Naive B cell (primary cell): ENCODE measurements around the gene SLC35F3. TPM values are rescaled to one million over a fixed set of nuclear protein-coding genes. Genes with fewer than 3 reads are reported as not detected.
"Not testable (repeated sequence)": the region's sequence is repeated elsewhere in the genome, so short reads cannot be mapped to it uniquely, and the experiment has no call there.

Experiments used
- ATAC-seq, 2 donors: fragments of 150-1000 bp; cut with Tn5 transposase; 2 replicates each; pipeline ENCODE4 v1.10.0; 2021; ENCODE audit warnings: low read depth in 2 of 2, mild to moderate bottlenecking in 2 of 2, moderate library complexity in 2 of 2
- DNase-seq: peaks from one replicate; pipeline ENCODE4 v3.0.0; 2022
- H3K27ac Mint-ChIP-seq, 6 donors: one replicate each; pipeline ENCODE4 v1.8.0; 2020 to 2022; ENCODE audit warnings: mild to moderate bottlenecking in 6 of 6, mixed read lengths in 6 of 6, moderate library complexity in 5 of 6, inconsistent platforms in 2 of 6
- H3K27me3 Mint-ChIP-seq, 3 donors: one replicate each; pipeline ENCODE4 v1.8.0; 2021 to 2022; ENCODE audit warnings: mixed read lengths in 3 of 3, mild to moderate bottlenecking in 1 of 3
- H3K36me3 Mint-ChIP-seq, 2 donors: one replicate each; pipeline ENCODE4 v1.8.0; 2020 to 2022; ENCODE audit warnings: mixed read lengths in 2 of 2, inconsistent platforms in 1 of 2, mild to moderate bottlenecking in 1 of 2
- H3K4me1 Mint-ChIP-seq, 3 donors: one replicate each; pipeline ENCODE4 v1.8.0; 2020 to 2022; ENCODE audit warnings: mixed read lengths in 3 of 3, inconsistent platforms in 1 of 3, mild to moderate bottlenecking in 1 of 3, moderate library complexity in 1 of 3
- H3K4me3 Mint-ChIP-seq, 8 donors: one replicate each; pipeline ENCODE4 v1.8.0; 2020 to 2022; ENCODE audit warnings: mild to moderate bottlenecking in 8 of 8, mixed read lengths in 8 of 8, moderate library complexity in 8 of 8, inconsistent platforms in 2 of 8
- H3K9me3 Mint-ChIP-seq, 7 donors: one replicate each; pipeline ENCODE4 v1.8.0; 2020 to 2022; ENCODE audit warnings: mixed read lengths in 7 of 7, mild to moderate bottlenecking in 5 of 7, inconsistent platforms in 2 of 7, moderate library complexity in 1 of 7
- polyA plus RNA-seq, 6 donors: library from polyadenylated mRNA; unstranded; fragments of 300-500 nt; fragmentation: Illumina TruSeq; gene quantifications; one replicate each; pipeline ENCODE4 v1.2.3, GENCODE V29; 2021; ENCODE audit warnings: low read depth in 6 of 6

The SLC35F3 gene
- polyA plus RNA-seq, 6 donors from 2014 or later = not detected

GRCh38 chr1:234135501-234135900 lies 231.0 kb downstream of the SLC35F3 start:
- Mint-ChIP-seq H3K36me3 (no peaks in the 10 kb centered on the region), H3K4me1 (no peaks in the 10 kb centered on the region), H3K27me3 (peaks cover 4 to 19% (median 12%) of the 10 kb centered on the region in 3 donors), H3K9me3 (no peaks in the 10 kb centered on the region), H3K27ac (no peak overlapping the region), H3K4me3 (no peak overlapping the region)
- no peak for ATAC-seq
- no peak for DNase-seq

- no peak overlapping the region for H3K4me3 Mint-ChIP-seq
- H3K4me1 Mint-ChIP-seq = no peaks in the 10 kb centered on the region
- no peaks in the 10 kb centered on the region for H3K9me3 Mint-ChIP-seq
- DNase-seq (no peak), ATAC-seq (no peak)
- H3K36me3 Mint-ChIP-seq = no peaks in the 10 kb centered on the region
- no peak overlapping the region for H3K27ac Mint-ChIP-seq
- peaks cover 4 to 19% (median 12%) of the 10 kb centered on the region in 3 donors for H3K27me3 Mint-ChIP-seq
Measured at GRCh38 chr1:234136073-234136472, 231.6 kb downstream of the SLC35F3 start.

- H3K27me3 Mint-ChIP-seq = peaks cover 5 to 20% (median 12%) of the 10 kb centered on the region in 3 donors
- DNase-seq (no peak), ATAC-seq (no peak)
- no peaks in the 10 kb centered on the region for H3K36me3 Mint-ChIP-seq
- H3K27ac Mint-ChIP-seq = no peak overlapping the region
- H3K9me3 Mint-ChIP-seq = peaks cover 0 to 3% (median 0%) of the 10 kb centered on the region in 7 donors
- no peaks in the 10 kb centered on the region for H3K4me1 Mint-ChIP-seq
- H3K4me3 Mint-ChIP-seq = no peak overlapping the region
Measured at GRCh38 chr1:234139966-234140365, 235.5 kb downstream of the SLC35F3 start.

GRCh38 chr1:234140388-234140787 lies 235.9 kb downstream of the SLC35F3 start:
- ATAC-seq (no peak), DNase-seq (no peak)
- no peak overlapping the region for H3K4me3 Mint-ChIP-seq
- peaks cover 0 to 3% (median 0%) of the 10 kb centered on the region in 7 donors for H3K9me3 Mint-ChIP-seq
- H3K4me1 Mint-ChIP-seq = no peaks in the 10 kb centered on the region
- no peaks in the 10 kb centered on the region for H3K36me3 Mint-ChIP-seq
- H3K27me3 Mint-ChIP-seq = peaks cover 5 to 20% (median 12%) of the 10 kb centered on the region in 3 donors
- H3K27ac Mint-ChIP-seq = no peak overlapping the region

GRCh38 chr1:234141006-234141405 lies 236.5 kb downstream of the SLC35F3 start:
- H3K36me3 Mint-ChIP-seq = no peaks in the 10 kb centered on the region
- no peaks in the 10 kb centered on the region for H3K4me1 Mint-ChIP-seq
- ATAC-seq (no peak), DNase-seq (no peak)
- peaks cover 5 to 20% (median 12%) of the 10 kb centered on the region in 3 donors for H3K27me3 Mint-ChIP-seq
- no peak overlapping the region for H3K27ac Mint-ChIP-seq
- peaks cover 0 to 5% (median 0%) of the 10 kb centered on the region in 7 donors for H3K9me3 Mint-ChIP-seq
- H3K4me3 Mint-ChIP-seq = no peak overlapping the region

- DNase-seq (no peak), ATAC-seq (no peak)
- peaks cover 0 to 8% of the 10 kb centered on the region in 2 donors for H3K36me3 Mint-ChIP-seq
- no peak overlapping the region for H3K27ac Mint-ChIP-seq
- H3K9me3 Mint-ChIP-seq = peaks cover 3 to 23% (median 10%) of the 10 kb centered on the region in 7 donors
- H3K4me3 Mint-ChIP-seq = no peak overlapping the region
- H3K4me1 Mint-ChIP-seq = no peaks in the 10 kb centered on the region
- H3K27me3 Mint-ChIP-seq = peaks cover 10 to 26% (median 11%) of the 10 kb centered on the region in 3 donors
Measured at GRCh38 chr1:234143681-234144080, 239.2 kb downstream of the SLC35F3 start.

GRCh38 chr1:234144901-234145300 lies 240.4 kb downstream of the SLC35F3 start:
- no peak for DNase-seq
- ATAC-seq = no peak
- no peaks in the 10 kb centered on the region for H3K4me1 Mint-ChIP-seq
- H3K4me3 Mint-ChIP-seq = no peak overlapping the region
- peaks cover 12 to 37% (median 22%) of the 10 kb centered on the region in 3 donors for H3K27me3 Mint-ChIP-seq
- no peak overlapping the region for H3K27ac Mint-ChIP-seq
- peaks cover 0 to 8% of the 10 kb centered on the region in 2 donors for H3K36me3 Mint-ChIP-seq
- H3K9me3 Mint-ChIP-seq = peaks cover 3 to 23% (median 12%) of the 10 kb centered on the region in 7 donors

- Mint-ChIP-seq H3K9me3 (peaks cover 0 to 23% (median 15%) of the 10 kb centered on the region in 7 donors), H3K4me3 (no peak overlapping the region), H3K27me3 (peaks cover 15 to 54% (median 36%) of the 10 kb centered on the region in 3 donors), H3K36me3 (peaks cover 0 to 8% of the 10 kb centered on the region in 2 donors), H3K27ac (no peak overlapping the region), H3K4me1 (no peaks in the 10 kb centered on the region)
- DNase-seq (no peak), ATAC-seq (no peak)
Measured at GRCh38 chr1:234148350-234148749, 243.9 kb downstream of the SLC35F3 start.

GRCh38 chr1:234148816-234149215 lies 244.3 kb downstream of the SLC35F3 start:
- peaks cover 15 to 51% (median 36%) of the 10 kb centered on the region in 3 donors for H3K27me3 Mint-ChIP-seq
- peak overlapping the region in 1 of 8 donors; percentile 42 for H3K4me3 Mint-ChIP-seq
- peaks cover 0 to 23% (median 15%) of the 10 kb centered on the region in 7 donors for H3K9me3 Mint-ChIP-seq
- peak overlapping the region in 1 of 6 donors; percentile 4 for H3K27ac Mint-ChIP-seq
- DNase-seq (no peak), ATAC-seq (no peak)
- no peaks in the 10 kb centered on the region for H3K4me1 Mint-ChIP-seq
- peaks cover 0 to 8% of the 10 kb centered on the region in 2 donors for H3K36me3 Mint-ChIP-seq

GRCh38 chr1:234149217-234149616 lies 244.7 kb downstream of the SLC35F3 start:
- ATAC-seq = no peak
- no peak overlapping the region for H3K4me3 Mint-ChIP-seq
- peaks cover 0 to 8% of the 10 kb centered on the region in 2 donors for H3K36me3 Mint-ChIP-seq
- peaks cover 15 to 48% (median 36%) of the 10 kb centered on the region in 3 donors for H3K27me3 Mint-ChIP-seq
- peaks cover 0 to 23% (median 15%) of the 10 kb centered on the region in 7 donors for H3K9me3 Mint-ChIP-seq
- H3K27ac Mint-ChIP-seq = no peak overlapping the region
- DNase-seq = no peak
- H3K4me1 Mint-ChIP-seq = no peaks in the 10 kb centered on the region

- Mint-ChIP-seq H3K9me3 (peaks cover 0 to 19% (median 15%) of the 10 kb centered on the region in 7 donors), H3K27me3 (peaks cover 10 to 48% (median 36%) of the 10 kb centered on the region in 3 donors)
- no peak for ATAC-seq
Measured at GRCh38 chr1:234150892-234151291, 246.4 kb downstream of the SLC35F3 start.

GRCh38 chr1:234152344-234152743 lies 247.9 kb downstream of the SLC35F3 start:
- peaks cover 10 to 40% (median 36%) of the 10 kb centered on the region in 3 donors for H3K27me3 Mint-ChIP-seq
- not testable (repeated sequence) for H3K36me3 Mint-ChIP-seq, DNase-seq, H3K27ac Mint-ChIP-seq, ATAC-seq, H3K4me1 Mint-ChIP-seq, H3K4me3 Mint-ChIP-seq
- peaks cover 0 to 11% (median 6%) of the 10 kb centered on the region in 7 donors for H3K9me3 Mint-ChIP-seq

More at GRCh38 chr1:234150892-234151291, 246.4 kb downstream of the SLC35F3 start:
- DNase-seq = no peak
- no peak overlapping the region for H3K27ac Mint-ChIP-seq
- H3K4me1 Mint-ChIP-seq = no peaks in the 10 kb centered on the region
- peaks cover 0 to 8% of the 10 kb centered on the region in 2 donors for H3K36me3 Mint-ChIP-seq
- H3K4me3 Mint-ChIP-seq = no peak overlapping the region

GRCh38 chr1:234154320-234155251 lies 250.1 kb downstream of the SLC35F3 start:
- Mint-ChIP-seq H3K4me1 (no peaks in the 10 kb centered on the region), H3K4me3 (no peak overlapping the region), H3K27me3 (peaks cover 3 to 20% (median 17%) of the 10 kb centered on the region in 3 donors), H3K9me3 (peaks cover 0 to 6% (median 2%) of the 10 kb centered on the region in 7 donors), H3K36me3 (no peaks in the 10 kb centered on the region), H3K27ac (no peak overlapping the region)
- DNase-seq = no peak
- no peak for ATAC-seq

- H3K27ac Mint-ChIP-seq = no peak overlapping the region
- no peak for ATAC-seq
- H3K9me3 Mint-ChIP-seq = peaks cover 0 to 3% (median 0%) of the 10 kb centered on the region in 7 donors
- H3K27me3 Mint-ChIP-seq = no peaks in the 10 kb centered on the region
- H3K36me3 Mint-ChIP-seq = no peaks in the 10 kb centered on the region
- H3K4me3 Mint-ChIP-seq = no peak overlapping the region
- peaks cover 0 to 8% (median 0%) of the 10 kb centered on the region in 3 donors for H3K4me1 Mint-ChIP-seq
- no peak for DNase-seq
Measured at GRCh38 chr1:234162661-234163060, 258.2 kb downstream of the SLC35F3 start.
